HepG2 (cell line): ENCODE results near the gene CR1L. TPM values are rescaled to one million over a fixed set of nuclear protein-coding genes. Genes with fewer than 3 reads are reported as not detected.

Experiments
- ATAC-seq: fragments of 200-7000 bp; cut with Tn5 transposase; 3 replicates; pipeline ENCODE4 v1.9.1; 2020; ENCODE audit warnings: mild to moderate bottlenecking, moderate library complexity
- BruUV-seq: library from RNA; stranded (reverse); fragments of 400-500 nt; replicated peaks from 2 replicates; lab custom pipeline; 2021; lab: Mats Ljungman, UMichigan
- CTCF ChIA-PET: fragments of 300-600 bp; formaldehyde crosslinking; extraction: SDS; loops from one replicate; lab custom pipeline; 2021; ENCODE audit warnings: low total read pairs, inconsistent platforms, low intra/inter-chr PET ratio; lab: Yijun Ruan, JAX
- POLR2A ChIA-PET: fragments of 350-600 bp; sonication (Branson Sonifier 250); formaldehyde crosslinking; loops from one replicate; lab custom pipeline; 2020; ENCODE audit warnings: antibody characterized with exemption, inconsistent platforms; lab: Yijun Ruan, JAX
- DNase-seq: peaks from one replicate; pipeline ENCODE4 v3.0.0-alpha.2; 2015; ENCODE audit warnings: low spot score
- FAIRE-seq: peaks from 3 replicates; lab custom pipeline; 2011; peaks lifted over from hg19 to GRCh38; lab: Jason Lieb, UNC
- H2AFZ ChIP-seq: one replicate; pipeline ENCODE4 v1.6.1; 2011; ENCODE audit warnings: low read length, inconsistent platforms
- H3K27ac ChIP-seq: fragments of 300-600 bp; 3 replicates; pipeline ENCODE4 v1.8.0; 2011; ENCODE audit warnings: mixed run types, mild to moderate bottlenecking, mixed read lengths, low read length, inconsistent platforms; ENCODE audit not compliant: insufficient read depth; ENCODE audit errors: extremely low read length
- H3K27me3 ChIP-seq, 2 experiments: fragments of 200-600 bp in 1 of 2; 2 replicates in 1 of 2; 3 replicates in 1 of 2; pipeline versions ENCODE4 v1.6.0 to v1.8.0; 2011; ENCODE audit warnings: low read length in 2 of 2, mild to moderate bottlenecking in 2 of 2, moderate library complexity in 2 of 2, inconsistent platforms in 1 of 2; ENCODE audit not compliant: insufficient read depth in 2 of 2, control insufficient read depth in 1 of 2
- H3K36me3 ChIP-seq, 2 experiments: fragments of 200-600 bp in 1 of 2; replicated peaks in 1 of 2; 2 replicates in 1 of 2; 3 replicates in 1 of 2; pipeline versions ENCODE4 v1.5.1 to v1.8.0; 2011; ENCODE audit warnings: low read length in 2 of 2, inconsistent platforms in 1 of 2; ENCODE audit not compliant: insufficient read depth in 2 of 2, control insufficient read depth in 1 of 2
- H3K4me1 ChIP-seq: 2 replicates; pipeline ENCODE4 v1.5.1; 2012; ENCODE audit warnings: low read length, inconsistent platforms; ENCODE audit not compliant: insufficient read depth
- H3K4me2 ChIP-seq: 2 replicates; pipeline ENCODE4 v1.6.0; 2011; ENCODE audit warnings: low read depth, low read length, inconsistent platforms
- H3K4me3 ChIP-seq, 3 experiments: fragments of 200-600 bp in 1 of 3; sonication (generic), shearing (Covaris generic) in 1 of 3; replicated peaks in 1 of 3; 2 replicates each; pipeline ENCODE4 v1.5.1; 2011 to 2016; ENCODE audit warnings: low read length in 3 of 3, inconsistent platforms in 2 of 3, low read depth in 2 of 3, mild to moderate bottlenecking in 2 of 3, control low read depth in 1 of 3, mixed read lengths in 1 of 3; ENCODE audit not compliant: insufficient read depth in 1 of 3
- H3K79me2 ChIP-seq: one replicate; pipeline ENCODE4 v1.6.1; 2011; ENCODE audit warnings: low read length, inconsistent platforms; ENCODE audit not compliant: insufficient read depth
- H3K9ac ChIP-seq: 2 replicates; pipeline ENCODE4 v1.6.0; 2011; ENCODE audit warnings: mild to moderate bottlenecking, low read depth, low read length, inconsistent platforms; ENCODE audit not compliant: insufficient read depth
- H3K9me3 ChIP-seq: 2 replicates; pipeline ENCODE4 v1.5.1; 2012; ENCODE audit warnings: mild to moderate bottlenecking, low read length
- H4K20me1 ChIP-seq: 2 replicates; pipeline ENCODE4 v1.6.0; 2011; ENCODE audit warnings: inconsistent platforms, mild to moderate bottlenecking, low read length, moderate library complexity; ENCODE audit not compliant: insufficient read depth
- CTCF ChIP-seq: sonication (generic); formaldehyde crosslinking; IDR thresholded peaks from 2 replicates; pipeline ENCODE4 v1.5.0; 2020; ENCODE audit warnings: mild to moderate bottlenecking, missing genetic modification reagents, moderate library complexity
- MAZ ChIP-seq, 2 experiments: sonication (generic) in 1 of 2; formaldehyde crosslinking in 1 of 2; IDR thresholded peaks; 2 replicates each; pipeline versions ENCODE4 v1.5.0 to v1.6.1; 2012 to 2020; ENCODE audit warnings: low read depth in 2 of 2, mild to moderate bottlenecking in 2 of 2, borderline replicate concordance in 1 of 2, improper control_type of control experiment in 1 of 2, low read length in 1 of 2, missing genetic modification reagents in 1 of 2, moderate library complexity in 1 of 2
- REL ChIP-seq: sonication (generic); formaldehyde crosslinking; conservative IDR thresholded peaks from 2 replicates; pipeline ENCODE4 v1.8.0; 2022; ENCODE audit warnings: mild to moderate bottlenecking, missing genetic modification reagents, moderate library complexity
- STAG1 ChIP-seq: sonication (generic); formaldehyde crosslinking; IDR thresholded peaks from 2 replicates; pipeline ENCODE4 v1.4.0; 2020; ENCODE audit warnings: missing genetic modification reagents
- ZNF549 ChIP-seq: sonication (generic); formaldehyde crosslinking; IDR thresholded peaks from 2 replicates; pipeline ENCODE4 v1.5.0; 2020; ENCODE audit warnings: missing genetic modification reagents
- ZNF576 ChIP-seq: sonication (generic); formaldehyde crosslinking; IDR thresholded peaks from 2 replicates; pipeline ENCODE4 v1.4.0; 2020; ENCODE audit warnings: mild to moderate bottlenecking, missing genetic modification reagents
- WGBS: methylation state at CpG from one replicate; pipeline ENCODE4 v1.1.6; 2017; ENCODE audit warnings: low lambda C conversion rate; 5-methylcytosine and 5-hydroxymethylcytosine counted together
- in situ Hi-C: cut with HindIII; loops from 2 replicates; pipeline ENCODE4 v1.10.0; 2017; ENCODE audit warnings: low pct_unique_long_range_greater_than_20kb; ENCODE audit not compliant: extremely low pct_ligation_motif_present
- intact Hi-C: fragments of 100-400 bp; cut with micrococcal nuclease; formaldehyde crosslinking; loops from one replicate; pipeline ENCODE4 v1.10.0; 2022; ENCODE audit not compliant: unreplicated experiment
- polyA plus RNA-seq, 8 experiments: library from polyadenylated mRNA; depleted of rRNA in 3 of 8; stranded (reverse) in 7 of 8; unstranded in 1 of 8; fragments of >200 nt; fragmentation: Illumina TruSeq in 4 of 8; extraction: Trizol in 4 of 8; gene quantifications; 2 replicates each; pipeline versions ENCODE4 v1.2.1 to v1.2.3, GENCODE V29; 2011 to 2016; ENCODE audit warnings: low read depth in 4 of 8, missing spikeins in 1 of 8, mixed read lengths in 1 of 8; ENCODE audit not compliant: insufficient read depth in 1 of 8
- total RNA-seq, 5 experiments: library from RNA; depleted of rRNA; stranded (reverse); fragments of >200 nt; fragmentation: Illumina TruSeq; extraction: Trizol; gene quantifications; 2 replicates each; pipeline ENCODE4 v1.2.3, GENCODE V29; 2016; ENCODE audit warnings: low read depth in 1 of 5

CR1L gene
- total and polyA plus RNA-seq, 2 of the 13 experiments (the other 11 are each of a cell fraction or from before 2014, with no cell fraction given): not detected

- H3K4me2 ChIP-seq: no peak overlapping the region
- no peak overlapping the region for H2AFZ ChIP-seq
- CTCF ChIA-PET: interaction anchor here (1.9 kb wide), 1 partner anchor 94 kb away, joined by 6 read pairs; no protein-coding TSS in a partner anchor
- no peak overlapping the region for H3K4me3 ChIP-seq
- intact Hi-C loops: no loop called here
- no peaks in the 10 kb centered on the region for H3K36me3 ChIP-seq
- ATAC-seq (peak; percentile 68), FAIRE-seq (peak; percentile 44), DNase-seq (peak; percentile 24)
- H4K20me1 ChIP-seq: no peaks in the 10 kb centered on the region
- WGBS: 17% methylated on average over 5 of the region's 5 CpGs
- POLR2A ChIA-PET: no interaction called here
- in situ Hi-C loops: no loop called here
- no peaks in the 10 kb centered on the region for H3K79me2 ChIP-seq
- no peaks in the 10 kb centered on the region for H3K9me3 ChIP-seq
- H3K4me1 ChIP-seq: peaks cover 7% of the 10 kb centered on the region; the same call in 1 of the 2 replicates
- TF ChIP-seq CTCF (CRISPR knock-in tag) (peak; percentile 63), REL (no peak), ZNF549 (no peak), MAZ (IDR thresholded peaks at IDR 0.05; ENCODE audit: borderline replicate concordance, low read depth, low read length) (no peak), MAZ (CRISPR knock-in tag; IDR thresholded peaks at IDR 0.05; ENCODE audit: low read depth) (no peak), STAG1 (peak; percentile 77), ZNF576 (CRISPR knock-in tag) (no peak)
- H3K27me3 ChIP-seq: peaks cover 0 to 9% of the 10 kb centered on the region in 2 experiments; a peak in 1 of 5 replicates
- no TSS peak for BruUV-seq
- no peak overlapping the region for H3K9ac ChIP-seq
- no peak overlapping the region for H3K27ac ChIP-seq
These were observed 27.7 kb downstream of the CR1L start for GRCh38 chr1:207672522-207673130.
